Endothelial cell of umbilical vein (primary cell): Measurements from ENCODE around the gene CATSPER3. TPM values are rescaled to one million over a fixed set of nuclear protein-coding genes. Genes with fewer than 3 reads are reported as not detected.

Experiments
- BruUV-seq: library from RNA; stranded (reverse); fragments of 400-500 nt; replicated peaks from 2 replicates; lab custom pipeline; 2021; lab: Mats Ljungman, UMichigan
- CTCF ChIA-PET: fragments of 300-600, 350-600 bp; sonication (Branson Sonifier 250); formaldehyde crosslinking; loops from one replicate; lab custom pipeline; 2021; ENCODE audit warnings: antibody characterized with exemption, inconsistent platforms; lab: Charles Lee
- POLR2A ChIA-PET: fragments of 300-600, 350-600 bp; sonication (Branson Sonifier 250); formaldehyde crosslinking; loops from one replicate; lab custom pipeline; 2021; ENCODE audit warnings: antibody characterized with exemption, inconsistent platforms; lab: Charles Lee
- DNase-seq: peaks from one replicate; pipeline ENCODE4 v3.0.0-alpha.2; 2011; ENCODE audit warnings: low read depth, low spot score
- FAIRE-seq: peaks from 2 replicates; lab custom pipeline; 2011; peaks lifted over from hg19 to GRCh38; lab: Jason Lieb, UNC
- H2AFZ ChIP-seq: 2 replicates; pipeline ENCODE4 v1.6.0; 2012; ENCODE audit warnings: low read depth, low read length, control low read depth, inconsistent platforms
- H3K27ac ChIP-seq: 2 replicates; pipeline ENCODE4 v1.5.1; 2011; ENCODE audit warnings: low read depth, mild to moderate bottlenecking, control low read depth, low read length, moderate library complexity; ENCODE audit not compliant: insufficient read depth
- H3K27me3 ChIP-seq, 2 experiments: 2 replicates each; pipeline versions ENCODE4 v1.6.0 to v1.6.1; 2011; ENCODE audit warnings: low read length in 2 of 2, mixed read lengths in 1 of 2; ENCODE audit not compliant: control insufficient read depth in 2 of 2, insufficient read depth in 2 of 2
- H3K36me3 ChIP-seq, 2 experiments: 2 replicates in 1 of 2; 3 replicates in 1 of 2; pipeline ENCODE4 v1.5.1; 2011; ENCODE audit warnings: low read length in 2 of 2, mild to moderate bottlenecking in 1 of 2, moderate library complexity in 1 of 2; ENCODE audit not compliant: control insufficient read depth in 2 of 2, insufficient read depth in 2 of 2; ENCODE audit errors: extremely low read depth in 1 of 2
- H3K4me1 ChIP-seq: 3 replicates; pipeline ENCODE4 v1.5.1; 2011; ENCODE audit warnings: mild to moderate bottlenecking, low read length; ENCODE audit not compliant: control insufficient read depth, insufficient read depth; ENCODE audit errors: extremely low read depth
- H3K4me2 ChIP-seq: 2 replicates; pipeline ENCODE4 v1.6.1; 2011; ENCODE audit warnings: low read length, control low read depth, mixed read lengths; ENCODE audit not compliant: insufficient read depth
- H3K4me3 ChIP-seq, 3 experiments: fragments of 200-600 bp in 1 of 3; sonication (generic), shearing (Covaris generic) in 1 of 3; replicated peaks in 1 of 3; 2 replicates each; pipeline ENCODE4 v1.5.1; 2011 to 2016; ENCODE audit warnings: control low read depth in 3 of 3, low read length in 3 of 3, mild to moderate bottlenecking in 2 of 3, inconsistent platforms in 1 of 3, low read depth in 1 of 3, moderate library complexity in 1 of 3; ENCODE audit not compliant: insufficient read depth in 1 of 3
- H3K79me2 ChIP-seq: 2 replicates; pipeline ENCODE4 v1.6.0; 2012; ENCODE audit warnings: low read length, inconsistent platforms; ENCODE audit not compliant: control insufficient read depth, insufficient read depth
- H3K9ac ChIP-seq: replicated peaks from 2 replicates; pipeline ENCODE3; 2011; ENCODE audit warnings: low read length, control low read depth; ENCODE audit not compliant: insufficient read depth; ENCODE audit errors: extremely low read depth
- H3K9me1 ChIP-seq: replicated peaks from 3 replicates; pipeline ENCODE4 v1.6.0; 2011; ENCODE audit warnings: mild to moderate bottlenecking, low read length; ENCODE audit not compliant: control insufficient read depth, insufficient read depth; ENCODE audit errors: extremely low read depth
- H3K9me3 ChIP-seq: replicated peaks from 2 replicates; pipeline ENCODE4 v1.5.1; 2012; ENCODE audit warnings: low read length, inconsistent platforms; ENCODE audit not compliant: control insufficient read depth, insufficient read depth
- H4K20me1 ChIP-seq: replicated peaks from 2 replicates; pipeline ENCODE3; 2011; ENCODE audit warnings: mild to moderate bottlenecking, low read length; ENCODE audit not compliant: control insufficient read depth, insufficient read depth; ENCODE audit errors: extremely low read depth
- EZH2 ChIP-seq: IDR thresholded peaks from 2 replicates; pipeline ENCODE4 v1.6.1; 2012; ENCODE audit warnings: borderline replicate concordance, low read depth, mild to moderate bottlenecking, moderate library complexity, low read length, inconsistent platforms; ENCODE audit not compliant: severe bottlenecking
- MYC ChIP-seq: IDR thresholded peaks from one replicate; pipeline ENCODE4 v1.6.1; 2011; ENCODE audit warnings: mild to moderate bottlenecking, low read depth, low read length
- dilution Hi-C: fragments of 300-500 bp; cut with MboI; formaldehyde crosslinking; loops from one replicate; pipeline ENCODE4 v1.15.0; 2019; ENCODE audit warnings: low sequenced_read_pairs; ENCODE audit not compliant: extremely low pct_ligation_motif_present
- intact Hi-C: fragments of 100-400 bp; cut with micrococcal nuclease; formaldehyde crosslinking; loops from one replicate; pipeline ENCODE4 v1.10.0; 2022
- polyA plus RNA-seq, 4 experiments: library from polyadenylated mRNA; depleted of rRNA in 3 of 4; stranded (reverse) in 3 of 4; unstranded in 1 of 4; fragments of >200 nt; gene quantifications; 2 replicates each; pipeline versions ENCODE4 v1.2.1 to v1.2.3, GENCODE V29; 2011 to 2012; ENCODE audit warnings: missing spikeins in 1 of 4
- total RNA-seq: library from RNA; stranded (reverse); gene quantifications from 2 replicates; pipeline ENCODE4 v1.2.3, GENCODE V29; 2021
- TF ChIP-seq, protein P1 (sequence below), 2 donors: IDR thresholded peaks; 1 replicate in 1 of 2; 2 replicates in 1 of 2; pipeline ENCODE4 v1.5.1; 2011; ENCODE audit warnings: low read length in 2 of 2, mild to moderate bottlenecking in 2 of 2, moderate library complexity in 2 of 2, control low read depth in 1 of 2, inconsistent platforms in 1 of 2, low read depth in 1 of 2; ENCODE audit not compliant: insufficient read depth in 1 of 2; ENCODE audit errors: extremely low read depth in 1 of 2

Gene CATSPER3
- total and polyA plus RNA-seq, 2 donors (not counting 3 experiments of a cell fraction or from before 2014, with no cell fraction given) = 0.43 to 0.71 TPM

DNA sequence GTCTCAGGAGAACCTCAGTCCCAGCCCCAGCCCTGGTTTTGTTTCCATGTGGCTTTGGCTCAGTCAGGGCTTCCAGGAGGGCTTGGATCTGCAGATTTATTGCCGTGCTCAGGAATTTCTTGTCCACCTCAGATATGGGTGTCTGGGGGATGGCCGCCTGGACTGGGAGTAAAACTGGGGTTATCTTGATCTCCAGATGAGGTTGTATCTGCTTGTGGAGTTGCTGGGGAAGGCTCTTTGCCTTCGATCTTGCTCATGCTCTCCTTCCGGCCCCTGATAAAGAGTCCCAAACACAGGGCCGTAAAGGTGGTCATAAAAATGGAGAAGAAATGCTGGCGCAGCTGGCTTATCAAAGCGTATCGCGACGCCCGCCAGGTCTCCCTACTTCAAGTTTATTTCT, 84.2 kb downstream of the CATSPER3 start:
- Histone ChIP-seq H4K20me1 (no peaks in the 10 kb centered on the region), H3K36me3 (no peaks in the 10 kb centered on the region), H3K27me3 (peaks cover 64 to 71% of the 10 kb centered on the region in 2 experiments), H3K79me2 (no peaks in the 10 kb centered on the region), H2AFZ (no peak overlapping the region), H3K9ac (no peak overlapping the region), H3K4me1 (no peaks in the 10 kb centered on the region), H3K9me1 (no peaks in the 10 kb centered on the region), H3K4me2 (no peak overlapping the region), H3K4me3 (no peak overlapping the region), H3K27ac (no peak overlapping the region), H3K9me3 (no peaks in the 10 kb centered on the region)
- no peak for TF ChIP-seq MYC
- peak; percentile 41 for TF ChIP-seq EZH2
- CTCF ChIA-PET = interaction anchor here (1.3 kb wide), 1 partner anchor 12 kb away, joined by 4 read pairs; no protein-coding TSS in a partner anchor
- FAIRE-seq (no peak), DNase-seq (no peak)
- dilution Hi-C loops (no loop called here), intact Hi-C loops (no loop called here)
- no TSS peak for BruUV-seq
- POLR2A ChIA-PET = no interaction called here

DNA sequence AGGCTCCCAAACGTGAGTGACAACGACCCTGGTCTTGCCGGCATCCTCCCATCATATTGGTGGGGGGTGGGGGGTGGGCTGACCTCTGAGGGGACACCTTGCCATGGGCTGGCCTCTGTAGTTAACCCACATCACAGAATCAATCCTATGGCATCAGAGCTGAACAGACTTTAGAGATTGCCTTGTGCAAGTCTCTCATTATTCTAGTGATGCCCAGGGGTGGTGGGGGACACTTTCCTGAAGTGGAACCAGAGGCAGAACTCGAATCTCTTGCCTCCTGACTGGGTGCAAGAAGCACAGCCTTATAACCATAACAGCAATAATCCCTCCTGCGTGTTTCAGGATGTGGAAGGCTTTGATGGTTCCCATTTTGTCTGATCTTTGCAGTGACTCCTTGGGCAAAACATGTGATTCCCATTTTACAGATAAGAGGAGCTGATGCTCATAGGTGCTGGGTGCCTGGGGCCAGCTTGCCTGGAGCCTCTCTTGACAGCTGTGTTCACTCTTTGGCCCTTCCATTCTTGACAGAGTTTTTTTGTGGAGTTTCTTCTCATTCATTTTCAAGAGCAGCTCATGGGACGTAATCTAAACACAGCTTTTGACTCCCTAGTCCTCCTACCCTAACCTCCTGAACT, 84.9 kb downstream of the CATSPER3 start:
- no peaks in the 10 kb centered on the region for H3K79me2 ChIP-seq
- no peaks in the 10 kb centered on the region for H3K4me1 ChIP-seq
- H3K27me3 ChIP-seq = peaks cover 64 to 65% of the 10 kb centered on the region in 2 experiments
- H3K9me1 ChIP-seq = no peaks in the 10 kb centered on the region
- ChIA-PET POLR2A (no interaction called here), CTCF (interaction anchor here (0.6 to 1.3 kb wide), 4 partner anchors 10 to 276 kb away, joined by 3 to 4 read pairs (median 4); no protein-coding TSS in a partner anchor)
- H3K4me3 ChIP-seq = no peak overlapping the region
- H3K9ac ChIP-seq = no peak overlapping the region
- H3K27ac ChIP-seq = no peak overlapping the region
- no peak for FAIRE-seq
- H4K20me1 ChIP-seq = no peaks in the 10 kb centered on the region
- no TSS peak for BruUV-seq
- intact Hi-C loops (no loop called here), dilution Hi-C loops (no loop called here)
- no peak for TF ChIP-seq MYC
- TF ChIP-seq, protein P1, sequence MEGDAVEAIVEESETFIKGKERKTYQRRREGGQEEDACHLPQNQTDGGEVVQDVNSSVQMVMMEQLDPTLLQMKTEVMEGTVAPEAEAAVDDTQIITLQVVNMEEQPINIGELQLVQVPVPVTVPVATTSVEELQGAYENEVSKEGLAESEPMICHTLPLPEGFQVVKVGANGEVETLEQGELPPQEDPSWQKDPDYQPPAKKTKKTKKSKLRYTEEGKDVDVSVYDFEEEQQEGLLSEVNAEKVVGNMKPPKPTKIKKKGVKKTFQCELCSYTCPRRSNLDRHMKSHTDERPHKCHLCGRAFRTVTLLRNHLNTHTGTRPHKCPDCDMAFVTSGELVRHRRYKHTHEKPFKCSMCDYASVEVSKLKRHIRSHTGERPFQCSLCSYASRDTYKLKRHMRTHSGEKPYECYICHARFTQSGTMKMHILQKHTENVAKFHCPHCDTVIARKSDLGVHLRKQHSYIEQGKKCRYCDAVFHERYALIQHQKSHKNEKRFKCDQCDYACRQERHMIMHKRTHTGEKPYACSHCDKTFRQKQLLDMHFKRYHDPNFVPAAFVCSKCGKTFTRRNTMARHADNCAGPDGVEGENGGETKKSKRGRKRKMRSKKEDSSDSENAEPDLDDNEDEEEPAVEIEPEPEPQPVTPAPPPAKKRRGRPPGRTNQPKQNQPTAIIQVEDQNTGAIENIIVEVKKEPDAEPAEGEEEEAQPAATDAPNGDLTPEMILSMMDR (IDR thresholded peaks at IDR 0.05; ENCODE audit: extremely low read depth in 1 of 2, insufficient read depth in 1 of 2, low read depth in 1 of 2, low read length in 2 of 2) = no peak
- H3K36me3 ChIP-seq = no peaks in the 10 kb centered on the region
- H2AFZ ChIP-seq = no peak overlapping the region
- H3K9me3 ChIP-seq = no peaks in the 10 kb centered on the region
- no peak for DNase-seq
- no peak overlapping the region for H3K4me2 ChIP-seq
